H7 (cell line): Measurements from ENCODE around the gene FSTL4. TPM values are rescaled to one million over a fixed set of nuclear protein-coding genes. Genes with fewer than 3 reads are reported as not detected.

ENCODE experiments used
- DNase-seq: peaks from one replicate; pipeline ENCODE4 v3.0.0; 2012
- H3K27me3 ChIP-seq: 2 replicates; pipeline ENCODE4 v1.6.0; 2011; ENCODE audit warnings: mild to moderate bottlenecking, low read length; ENCODE audit not compliant: control insufficient read depth, insufficient read depth
- H3K36me3 ChIP-seq: replicated peaks from 2 replicates; pipeline ENCODE4 v1.5.1; 2011; ENCODE audit warnings: low read length; ENCODE audit not compliant: control insufficient read depth, insufficient read depth
- H3K4me3 ChIP-seq: 2 replicates; pipeline ENCODE4 v1.5.1; 2011; ENCODE audit warnings: low read depth, mild to moderate bottlenecking, control low read depth, low read length, moderate library complexity; ENCODE audit not compliant: insufficient read depth
- total RNA-seq: library from RNA; depleted of rRNA; stranded (reverse); fragments of >200 nt; shearing (Covaris generic); gene quantifications from 2 replicates; pipeline ENCODE4 v1.2.3, GENCODE V29; 2014

Gene FSTL4
- total RNA-seq, 1 experiment from 2014 or later: 2.4 TPM

DNA sequence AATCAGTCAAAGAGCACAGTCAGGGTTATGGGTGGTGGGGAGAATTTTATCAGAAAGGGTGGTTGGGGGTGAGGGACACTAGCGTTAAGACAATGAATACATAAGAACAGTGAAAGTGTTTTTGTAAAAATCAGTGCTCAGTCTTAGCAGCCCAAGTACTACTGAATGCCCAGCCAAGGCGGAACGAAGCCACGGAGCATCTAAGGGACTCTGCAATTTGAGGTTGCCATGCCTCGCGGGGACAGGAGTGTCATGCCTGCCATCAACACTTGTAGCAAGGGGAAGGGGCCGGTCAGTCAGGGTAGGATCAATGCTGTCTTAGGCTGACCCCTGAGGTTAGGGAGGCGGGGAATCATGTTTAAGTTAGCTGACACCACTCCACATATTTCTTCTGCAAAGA lies 13.3 kb downstream of the FSTL4 start:
- H3K36me3 ChIP-seq: no peaks in the 10 kb centered on the region
- no peak overlapping the region for H3K4me3 ChIP-seq
- DNase-seq: no peak
- H3K27me3 ChIP-seq: no peaks in the 10 kb centered on the region

DNA sequence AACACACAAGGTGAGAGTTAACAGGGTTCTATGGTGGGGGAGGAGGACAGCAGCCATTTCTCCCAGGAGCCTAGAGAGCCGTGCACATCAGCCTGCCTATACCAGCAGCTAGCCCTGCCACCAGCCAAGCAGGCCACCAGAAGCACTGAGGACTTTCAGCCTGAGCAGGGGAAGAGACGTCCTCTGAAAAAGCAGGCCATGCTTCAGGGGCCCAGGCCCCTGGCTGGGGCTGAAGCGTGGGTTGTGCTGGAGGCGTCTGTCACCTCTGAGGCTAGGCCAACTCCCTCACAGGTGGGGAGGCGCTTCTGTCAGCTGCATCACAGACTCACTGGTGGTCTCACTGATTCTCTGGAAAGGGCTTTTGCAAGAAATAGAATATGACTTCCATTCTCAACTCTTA lies 16.3 kb downstream of the FSTL4 start:
- H3K27me3 ChIP-seq: no peaks in the 10 kb centered on the region
- H3K4me3 ChIP-seq: no peak overlapping the region
- no peaks in the 10 kb centered on the region for H3K36me3 ChIP-seq
- no peak for DNase-seq

DNA sequence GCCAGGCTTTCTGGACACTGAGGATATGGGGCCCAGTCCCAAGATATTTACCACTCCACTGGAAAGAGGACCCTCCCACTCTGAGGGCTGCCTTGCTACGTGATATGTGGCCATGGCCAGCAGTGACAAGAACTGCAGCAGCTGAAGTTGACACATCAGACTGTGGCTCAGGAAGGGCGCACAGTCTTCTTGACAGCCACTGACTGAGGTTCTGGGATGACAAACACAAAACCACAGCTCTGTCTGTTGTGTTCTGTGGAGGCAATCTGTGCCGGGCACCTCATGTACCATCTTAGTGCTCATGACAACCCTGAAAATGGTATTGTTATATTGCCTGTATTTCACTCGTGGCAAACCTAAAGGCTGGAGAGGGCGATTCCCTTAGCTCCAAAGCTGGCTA lies 16.9 kb downstream of the FSTL4 start:
- Histone ChIP-seq H3K4me3 (no peak overlapping the region), H3K27me3 (no peaks in the 10 kb centered on the region), H3K36me3 (no peaks in the 10 kb centered on the region)
- DNase-seq: no peak

DNA sequence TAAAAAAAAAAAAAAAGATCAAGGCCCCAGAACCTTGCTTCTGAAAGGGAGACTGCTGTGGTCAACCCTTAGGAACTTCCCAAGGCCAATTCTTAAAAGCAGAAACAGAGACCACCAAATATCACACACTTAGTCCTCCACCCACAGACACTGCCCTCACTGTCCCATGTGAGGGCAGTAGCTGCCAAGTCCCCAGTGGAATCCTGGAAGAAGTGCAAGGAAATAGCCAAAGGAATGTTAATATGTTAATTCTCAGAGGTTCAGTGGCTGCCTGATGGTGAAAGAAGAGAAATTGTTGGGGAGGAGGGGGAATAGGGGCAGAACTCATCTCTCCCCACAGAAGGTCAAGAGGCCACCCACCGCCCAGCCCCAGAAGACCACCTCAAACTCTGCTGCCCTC lies 23.1 kb downstream of the FSTL4 start:
- DNase-seq: peak; percentile 51
- H3K4me3 ChIP-seq: no peak overlapping the region
- H3K36me3 ChIP-seq: no peaks in the 10 kb centered on the region
- no peaks in the 10 kb centered on the region for H3K27me3 ChIP-seq

DNA sequence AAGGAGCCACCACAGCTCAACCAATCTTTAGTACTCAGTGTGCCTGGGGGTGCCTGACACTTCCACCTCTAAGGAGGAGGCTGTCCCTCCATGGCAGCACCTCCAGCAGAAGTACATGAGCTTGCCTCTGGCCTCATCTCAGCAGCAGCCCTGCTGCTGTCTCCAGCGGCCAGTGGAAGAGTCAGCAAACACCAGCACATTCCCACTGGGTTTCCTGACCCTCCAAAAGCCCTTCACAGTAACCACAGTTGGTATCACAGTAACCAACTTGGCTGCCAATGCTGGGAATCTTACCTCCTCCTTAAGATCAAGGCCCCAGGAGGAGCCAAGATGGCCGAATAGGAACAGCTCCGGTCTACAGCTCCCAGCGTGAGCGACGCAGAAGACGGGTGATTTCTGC lies 29.4 kb downstream of the FSTL4 start:
- no peak for DNase-seq
- H3K27me3 ChIP-seq: peaks cover 2% of the 10 kb centered on the region; the same call in 1 of the 2 replicates
- no peak overlapping the region; the same call in 1 of the 2 replicates for H3K4me3 ChIP-seq

DNA sequence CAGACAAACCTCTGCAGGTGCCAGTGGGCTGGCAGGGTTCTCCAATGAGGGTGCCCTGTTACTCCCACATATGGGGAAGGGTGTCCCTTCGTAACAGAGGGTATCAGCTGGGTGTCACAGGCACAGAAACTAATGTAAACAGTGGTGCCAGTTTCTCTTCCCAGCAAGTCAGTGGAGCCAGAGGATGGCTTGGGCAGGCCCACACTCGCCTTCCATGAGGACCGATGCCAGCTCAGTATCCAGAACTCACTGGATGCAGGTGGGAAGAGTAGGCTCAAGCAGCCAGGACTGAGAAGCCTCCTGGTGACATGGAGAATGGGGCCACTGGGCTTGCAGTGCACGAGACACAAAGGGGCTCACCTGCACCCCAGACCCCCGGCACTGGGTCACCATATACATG lies 30.4 kb downstream of the FSTL4 start:
- H3K27me3 ChIP-seq: peaks cover 2% of the 10 kb centered on the region; the same call in 1 of the 2 replicates
- no peaks in the 10 kb centered on the region; the same call in 1 of the 2 replicates for H3K36me3 ChIP-seq
- no peak overlapping the region for H3K4me3 ChIP-seq
- no peak for DNase-seq

More for the DNA sequence above, 29.4 kb downstream of the FSTL4 start:
- H3K36me3 ChIP-seq: no peaks in the 10 kb centered on the region; the same call in 1 of the 2 replicates

DNA sequence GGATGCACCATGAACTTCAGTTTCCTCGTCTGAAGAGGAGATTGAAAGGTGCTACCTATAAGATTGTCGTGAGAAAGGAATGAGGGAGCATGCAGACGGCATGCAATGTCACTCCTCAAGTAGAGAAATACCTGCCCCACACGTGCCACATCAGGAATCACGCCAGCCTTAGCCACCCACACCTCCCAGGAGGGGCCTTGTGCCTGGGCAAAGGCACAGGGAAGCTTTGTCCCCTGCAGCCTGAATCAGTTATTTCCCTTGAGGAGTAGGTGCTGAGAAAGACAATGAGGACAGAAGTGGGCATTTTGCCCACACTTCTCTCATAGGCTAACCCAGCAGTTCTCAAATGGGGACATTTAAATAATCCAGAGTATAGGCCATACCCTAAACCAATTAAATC lies 31.0 kb downstream of the FSTL4 start:
- DNase-seq: no peak
- H3K27me3 ChIP-seq: peaks cover 2% of the 10 kb centered on the region; the same call in 1 of the 2 replicates
- H3K4me3 ChIP-seq: no peak overlapping the region
- H3K36me3 ChIP-seq: no peaks in the 10 kb centered on the region; the same call in 1 of the 2 replicates

DNA sequence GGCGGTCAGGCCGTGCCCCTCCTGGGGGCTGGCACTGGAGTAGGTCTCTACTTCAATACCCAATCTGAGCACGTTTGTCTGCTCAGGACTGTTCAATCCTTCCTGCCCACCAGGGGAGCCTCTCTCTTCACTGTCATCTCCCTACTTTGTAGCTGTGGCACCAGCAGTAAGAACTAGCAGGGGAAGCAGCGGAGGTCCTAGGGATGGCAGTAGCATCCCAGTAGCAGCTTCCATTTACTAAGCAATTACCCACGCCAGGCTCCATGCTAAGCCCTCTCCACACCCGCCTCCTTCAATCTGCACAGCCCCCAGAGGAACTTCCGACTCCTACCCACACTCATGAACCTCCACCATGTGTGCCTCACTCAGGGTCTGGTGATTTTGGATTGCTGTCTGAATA lies 31.7 kb downstream of the FSTL4 start:
- peaks cover 2% of the 10 kb centered on the region; the same call in 1 of the 2 replicates for H3K27me3 ChIP-seq
- H3K36me3 ChIP-seq: no peaks in the 10 kb centered on the region; the same call in 1 of the 2 replicates
- H3K4me3 ChIP-seq: no peak overlapping the region
- DNase-seq: no peak

DNA sequence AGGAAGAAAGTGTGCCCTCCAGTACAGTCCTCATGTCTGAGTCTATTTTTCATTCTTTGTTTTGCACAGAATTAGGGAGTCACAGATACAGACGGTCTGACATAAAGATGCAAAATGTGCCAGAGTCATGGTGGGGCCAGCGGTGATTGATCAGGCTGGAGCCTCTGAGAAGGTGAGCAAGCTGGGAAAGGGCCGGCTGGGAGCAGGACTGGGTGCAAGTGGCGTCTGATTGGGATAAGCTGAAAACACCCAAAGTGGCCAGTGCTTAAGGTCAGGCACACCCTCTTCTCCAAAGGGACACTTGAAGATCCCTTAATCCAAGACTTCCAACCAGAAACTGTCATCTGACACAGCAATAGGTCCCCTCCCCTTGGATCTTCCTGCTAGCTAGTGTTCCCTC lies 32.6 kb downstream of the FSTL4 start:
- H3K27me3 ChIP-seq: peaks cover 2% of the 10 kb centered on the region; the same call in 1 of the 2 replicates
- DNase-seq: no peak
- H3K36me3 ChIP-seq: no peaks in the 10 kb centered on the region; the same call in 1 of the 2 replicates
- H3K4me3 ChIP-seq: no peak overlapping the region

DNA sequence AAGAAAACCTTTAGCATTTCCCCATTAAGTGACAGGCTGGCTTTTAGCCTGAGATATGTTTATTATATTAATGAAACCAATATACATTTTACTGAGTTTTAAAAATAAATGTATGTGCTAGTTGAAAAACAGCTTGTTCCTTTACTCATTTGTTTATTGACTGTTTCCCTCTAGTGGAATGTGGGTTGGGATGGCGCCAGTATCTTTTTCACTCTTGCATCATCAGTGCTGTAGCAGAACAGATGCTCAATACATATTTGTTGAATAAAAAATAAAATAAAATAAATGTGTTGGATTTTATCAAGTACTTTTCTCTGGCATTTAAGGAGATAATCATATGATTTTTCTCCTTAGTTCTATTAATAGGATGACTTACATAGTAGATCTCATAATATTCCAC lies 43.0 kb downstream of the FSTL4 start:
- H3K4me3 ChIP-seq: no peak overlapping the region
- H3K36me3 ChIP-seq: no peaks in the 10 kb centered on the region
- no peaks in the 10 kb centered on the region for H3K27me3 ChIP-seq
- no peak for DNase-seq

DNA sequence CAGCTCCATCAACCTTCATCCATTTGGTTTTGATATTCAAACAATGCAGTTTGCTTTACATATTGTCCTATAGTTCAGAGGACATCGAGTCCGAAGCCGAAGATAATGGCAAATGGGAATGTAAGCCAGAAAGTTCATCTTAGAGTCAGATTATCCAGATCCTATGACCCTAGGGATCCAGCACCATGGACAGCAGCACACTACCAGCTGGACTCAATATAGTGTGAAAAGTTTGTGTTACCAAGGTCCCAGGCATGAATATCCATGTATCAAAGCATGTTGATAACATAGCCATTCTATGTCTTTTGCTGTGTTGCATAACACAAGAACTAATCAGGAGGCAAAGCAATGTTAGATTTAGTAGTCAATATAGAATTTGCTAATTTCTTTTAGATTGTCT lies 46.3 kb downstream of the FSTL4 start:
- DNase-seq: peak; percentile 62
- Histone ChIP-seq H3K36me3 (no peaks in the 10 kb centered on the region), H3K27me3 (no peaks in the 10 kb centered on the region), H3K4me3 (no peak overlapping the region)

DNA sequence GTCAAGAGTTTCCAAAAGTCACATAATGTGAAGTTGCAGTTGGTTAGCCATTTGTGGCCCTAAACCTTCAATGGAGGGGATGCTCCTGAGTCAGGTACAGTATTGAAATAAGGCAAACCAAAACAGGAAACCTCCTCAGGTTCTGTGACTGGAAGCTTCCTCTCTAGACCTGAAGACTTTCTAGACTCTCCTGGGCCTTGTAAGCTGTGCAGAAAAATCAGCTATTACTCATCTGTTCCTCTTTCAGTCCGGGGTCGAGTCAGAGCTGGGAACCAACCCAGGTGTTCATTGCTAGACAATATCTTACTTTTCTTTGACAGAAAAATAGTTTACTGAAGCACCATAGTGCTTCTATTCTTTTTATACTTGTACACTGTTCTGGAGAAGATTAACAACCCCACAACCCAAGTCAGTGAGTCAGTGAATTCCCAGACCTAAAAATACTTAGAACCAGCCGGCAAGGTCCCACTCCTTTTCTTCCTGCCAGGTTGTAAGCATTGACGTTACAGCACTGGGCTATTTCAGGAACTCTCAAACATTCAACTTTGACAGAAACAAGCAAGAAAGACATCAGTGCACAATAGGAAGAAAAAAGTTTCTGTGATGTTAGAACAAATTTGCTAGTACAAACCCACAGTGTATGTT lies 47.3 kb downstream of the FSTL4 start:
- no peak overlapping the region for H3K4me3 ChIP-seq
- no peaks in the 10 kb centered on the region for H3K27me3 ChIP-seq
- no peak for DNase-seq
- no peaks in the 10 kb centered on the region for H3K36me3 ChIP-seq

DNA sequence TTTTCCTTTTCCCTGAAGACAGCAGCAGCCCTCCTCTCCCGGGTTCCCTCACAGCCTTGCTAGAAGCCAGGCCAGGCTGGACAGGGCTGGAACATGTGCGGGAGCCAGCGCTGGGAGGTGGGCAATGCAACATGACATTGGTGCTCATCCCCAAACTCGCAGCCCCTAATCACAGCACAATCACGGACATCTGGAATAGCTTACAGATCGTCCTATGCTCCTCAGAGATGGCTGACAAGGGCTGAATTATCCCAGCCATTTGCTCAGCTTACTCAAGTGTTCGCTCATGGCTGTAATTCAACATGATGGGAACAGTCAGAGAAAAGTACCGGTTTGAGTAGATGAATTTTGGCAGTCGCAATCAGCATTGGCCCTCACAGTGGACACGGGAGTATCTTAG lies 49.8 kb downstream of the FSTL4 start:
- H3K4me3 ChIP-seq: no peak overlapping the region

DNA sequence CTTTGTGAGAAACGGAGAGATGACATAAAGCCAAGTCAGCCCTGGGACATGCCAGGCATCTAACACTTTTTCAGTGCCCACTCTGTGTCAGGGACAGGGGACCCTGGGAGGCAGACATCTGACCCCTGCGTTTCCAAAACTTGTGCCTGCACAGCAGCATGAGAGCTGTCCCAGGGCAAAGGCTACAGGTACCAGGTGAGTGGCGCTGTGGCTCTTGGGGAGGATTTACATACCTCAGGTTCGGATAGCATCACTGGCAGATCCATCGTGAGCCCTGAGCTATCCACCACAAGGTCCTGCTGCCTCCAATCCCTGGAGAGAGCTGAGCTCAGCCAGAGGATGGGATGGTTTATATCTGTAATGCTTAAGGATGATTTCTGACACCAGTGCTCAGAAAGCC lies 52.4 kb downstream of the FSTL4 start:
- Histone ChIP-seq H3K36me3 (no peaks in the 10 kb centered on the region), H3K4me3 (no peak overlapping the region), H3K27me3 (no peaks in the 10 kb centered on the region)
- no peak for DNase-seq

More for the DNA sequence above, 49.8 kb downstream of the FSTL4 start:
- no peak for DNase-seq
- no peaks in the 10 kb centered on the region for H3K36me3 ChIP-seq
- H3K27me3 ChIP-seq: no peaks in the 10 kb centered on the region

DNA sequence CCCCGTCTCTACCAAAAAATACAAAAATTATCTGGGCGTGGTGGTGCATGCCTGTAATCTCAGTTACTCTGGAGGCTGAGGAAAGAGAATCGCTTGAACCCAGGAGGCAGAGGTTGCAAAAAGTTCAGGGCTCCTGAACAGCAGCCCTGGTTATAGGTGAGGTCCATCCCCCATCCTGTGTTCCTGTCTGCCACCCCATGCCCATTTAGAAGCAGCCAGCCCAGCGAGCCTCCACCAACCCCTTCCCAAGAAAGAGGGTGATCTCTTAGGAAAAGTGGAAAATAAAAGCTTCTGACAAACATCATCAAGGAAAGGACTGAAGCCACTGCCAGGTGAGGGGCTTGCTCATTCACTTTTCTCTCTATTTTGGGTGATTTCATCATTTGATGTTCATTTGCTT lies 55.8 kb downstream of the FSTL4 start:
- H3K4me3 ChIP-seq: no peak overlapping the region
- H3K36me3 ChIP-seq: no peaks in the 10 kb centered on the region
- no peak for DNase-seq
- no peaks in the 10 kb centered on the region for H3K27me3 ChIP-seq

DNA sequence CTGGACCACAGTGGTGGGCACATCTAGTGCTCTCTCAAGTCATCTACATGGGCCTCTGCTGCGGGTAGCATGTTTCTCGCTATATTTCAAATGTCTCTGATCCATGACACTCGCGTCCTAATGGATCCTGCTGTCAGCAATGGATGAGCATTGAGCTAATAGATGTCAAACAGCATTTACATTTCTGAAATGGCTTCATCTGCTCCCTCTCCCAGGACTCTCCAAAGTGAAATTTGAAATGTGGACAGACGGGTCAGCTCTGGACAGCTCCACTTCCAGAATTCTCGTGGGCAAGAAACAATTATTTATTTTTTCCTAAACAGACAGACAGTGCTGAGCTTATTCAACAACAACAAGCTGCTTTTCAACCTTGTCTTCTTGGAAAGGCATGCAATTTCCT lies 58.1 kb downstream of the FSTL4 start:
- Histone ChIP-seq H3K27me3 (no peaks in the 10 kb centered on the region), H3K36me3 (no peaks in the 10 kb centered on the region), H3K4me3 (no peak overlapping the region)
- DNase-seq: no peak
